ENCODE results near the gene AQP11.

Gene AQP11

DNA sequence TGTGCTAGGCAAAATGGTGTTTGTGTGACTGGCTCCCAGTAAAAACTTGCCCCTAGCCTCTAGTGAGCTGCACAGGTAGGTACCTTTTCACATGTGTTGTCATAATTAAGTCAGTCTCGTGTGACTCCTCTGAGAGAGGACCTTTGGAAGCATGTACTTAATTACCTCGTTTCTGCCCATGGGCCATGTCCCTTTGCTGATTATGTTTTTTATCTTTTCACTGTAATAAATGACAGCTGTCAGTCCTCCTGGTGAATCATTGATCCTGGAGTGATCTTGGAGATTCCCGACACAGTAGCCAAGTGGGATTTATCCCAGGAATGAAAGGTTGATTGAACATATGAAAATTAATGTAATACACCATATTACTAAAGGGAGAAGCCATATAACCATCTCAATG, 60.4 kb downstream of the AQP11 start:
- DNase-seq (ENCODE audit: insufficient read length, low spot score) (no peak), FAIRE-seq (no peak)
- no peak for TF ChIP-seq PAX5 (IDR thresholded peaks at IDR 0.05; ENCODE audit: insufficient read depth, low read length, severe bottlenecking)
- no peak for TF ChIP-seq POLR2A (IDR thresholded peaks at IDR 0.05; ENCODE audit: low read depth, low read length)
- no peak for TF ChIP-seq TAF1 (IDR thresholded peaks at IDR 0.05; ENCODE audit: low read depth, low read length)
- no peak for TF ChIP-seq POU2F2 (IDR thresholded peaks at IDR 0.05; ENCODE audit: low read depth, low read length)
- no peak for TF ChIP-seq POLR2AphosphoS5 (IDR thresholded peaks at IDR 0.05; ENCODE audit: low read depth, low read length)
- no peak for TF ChIP-seq SPI1 (IDR thresholded peaks at IDR 0.05; ENCODE audit: low read depth, low read length)

DNA sequence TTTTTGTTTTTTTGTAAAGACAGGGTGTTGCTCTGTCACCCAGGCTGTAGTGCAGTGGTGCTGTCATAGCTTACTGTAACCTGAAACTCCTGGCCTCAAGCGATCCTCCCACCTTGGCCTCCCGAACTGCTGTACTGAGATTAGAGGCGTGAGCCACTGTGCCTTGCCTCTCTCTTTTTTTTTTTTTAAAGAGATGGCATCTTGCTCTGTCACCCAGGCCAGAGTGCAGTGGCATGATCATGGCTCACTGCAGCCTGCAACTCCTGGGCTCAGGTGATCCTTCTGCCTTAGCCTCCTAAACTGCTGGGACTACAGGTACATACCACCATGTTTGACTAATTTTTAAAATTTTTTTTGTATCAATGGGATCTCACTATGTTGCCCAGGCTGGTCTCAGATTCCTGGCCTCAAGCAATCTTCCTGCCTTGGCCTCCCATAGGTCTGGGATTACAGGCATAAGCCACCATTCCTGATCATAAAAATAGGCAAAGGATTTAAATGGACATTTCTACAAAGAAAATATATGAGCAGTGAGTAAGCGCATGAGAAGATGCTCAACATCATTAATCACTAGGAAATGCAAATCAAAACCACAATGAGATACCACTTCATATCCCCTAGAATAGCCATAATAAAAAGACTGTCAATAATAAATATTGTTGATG, 65.1 kb downstream of the AQP11 start:
- FAIRE-seq (no peak), DNase-seq (ENCODE audit: insufficient read length, low spot score) (no peak)
- no peak for TF ChIP-seq POLR2A (IDR thresholded peaks at IDR 0.05; ENCODE audit: low read depth, low read length)
- no peak for TF ChIP-seq SPI1 (IDR thresholded peaks at IDR 0.05; ENCODE audit: low read depth, low read length)

DNA sequence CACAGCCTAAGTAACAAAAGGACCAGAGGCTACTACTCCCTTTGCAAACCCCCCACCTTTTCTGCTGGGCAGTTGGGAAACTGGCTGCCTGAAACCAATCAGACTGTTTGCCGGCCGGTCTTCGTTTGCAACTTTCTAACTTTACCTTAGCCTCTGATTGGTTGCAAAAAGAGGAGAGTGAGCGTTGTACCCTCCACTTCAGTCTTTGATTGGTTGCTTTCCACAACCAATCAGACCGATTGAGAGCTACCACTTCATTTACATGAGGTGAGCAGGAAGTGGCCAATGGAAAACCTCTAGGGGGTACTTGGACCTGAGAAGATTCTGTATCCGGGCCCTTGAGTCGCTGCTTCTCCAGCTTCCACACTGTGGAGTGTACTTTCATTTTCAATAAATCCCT, 66.6 kb downstream of the AQP11 start:
- TF ChIP-seq TAF1 (IDR thresholded peaks at IDR 0.05; ENCODE audit: low read depth, low read length) (no peak), SPI1 (IDR thresholded peaks at IDR 0.05; ENCODE audit: low read depth, low read length) (no peak), POU2F2 (IDR thresholded peaks at IDR 0.05; ENCODE audit: low read depth, low read length) (no peak), POLR2A (IDR thresholded peaks at IDR 0.05; ENCODE audit: low read depth, low read length) (no peak), POLR2AphosphoS5 (IDR thresholded peaks at IDR 0.05; ENCODE audit: low read depth, low read length) (no peak), PAX5 (IDR thresholded peaks at IDR 0.05; ENCODE audit: insufficient read depth, low read length, severe bottlenecking) (no peak)
- no peak for FAIRE-seq
- DNase-seq (ENCODE audit: insufficient read length, low spot score) = no peak

DNA sequence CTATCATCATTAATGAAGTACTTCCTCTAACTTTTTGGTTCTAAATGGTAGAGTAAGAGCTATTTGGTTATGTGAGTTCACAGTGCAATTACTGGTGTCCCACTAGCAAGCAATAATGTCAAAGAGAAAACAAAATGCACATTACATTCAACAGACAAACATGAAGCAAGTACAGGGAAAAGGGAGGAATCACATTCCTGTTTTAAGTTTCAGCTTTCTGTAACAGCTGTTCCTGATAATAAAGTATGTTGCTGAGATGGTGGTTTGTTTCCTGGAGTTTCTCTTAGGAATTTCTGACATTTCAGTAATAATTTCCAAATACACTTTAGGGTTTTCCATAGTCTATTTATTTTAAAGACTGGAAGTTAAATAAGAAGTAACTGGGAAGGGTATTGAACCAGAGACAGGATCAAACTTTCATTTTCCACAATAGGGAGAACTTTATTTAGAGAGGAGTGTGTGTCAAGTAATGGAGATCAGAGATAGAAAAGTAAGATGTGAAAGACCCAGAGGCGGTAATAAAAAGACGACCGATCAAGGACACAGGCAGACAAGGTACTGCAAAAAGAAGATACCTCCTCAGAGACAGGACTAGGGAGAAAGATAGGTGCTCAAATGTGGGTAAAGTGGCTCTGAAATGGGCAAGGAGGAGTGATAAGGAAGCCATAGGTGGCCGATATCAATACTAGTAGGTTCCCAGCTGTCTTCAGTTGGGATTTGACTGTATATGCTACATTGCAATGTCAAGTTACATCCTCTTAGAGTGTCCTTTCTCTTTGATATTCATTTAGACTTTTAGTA, 68.7 kb downstream of the AQP11 start:
- no peak for TF ChIP-seq POLR2AphosphoS5 (IDR thresholded peaks at IDR 0.05; ENCODE audit: low read depth, low read length)
- TF ChIP-seq PAX5 (IDR thresholded peaks at IDR 0.05; ENCODE audit: insufficient read depth, low read length, severe bottlenecking) = no peak
- no peak for TF ChIP-seq POLR2A (IDR thresholded peaks at IDR 0.05; ENCODE audit: low read depth, low read length)
- no peak for TF ChIP-seq SPI1 (IDR thresholded peaks at IDR 0.05; ENCODE audit: low read depth, low read length)
- no peak for TF ChIP-seq TAF1 (IDR thresholded peaks at IDR 0.05; ENCODE audit: low read depth, low read length)
- TF ChIP-seq POU2F2 (IDR thresholded peaks at IDR 0.05; ENCODE audit: low read depth, low read length) = no peak
- FAIRE-seq (no peak), DNase-seq (ENCODE audit: insufficient read length, low spot score) (no peak)

Data from GM12891 (cell line).